Measurements from ENCODE around the gene TNNC2.
"Not testable (repeated sequence)": the region's sequence is repeated elsewhere in the genome, so short reads cannot be mapped to it uniquely, and the experiment has no call there.

Gene TNNC2

GRCh38 chr20:45842169-45842812 lies 15.2 kb upstream of the TNNC2 start:
- no peak overlapping the region for H3K4me3 ChIP-seq (ENCODE audit: low read length)
- peaks cover 19% of the 10 kb centered on the region for H3K4me1 ChIP-seq (ENCODE audit: control insufficient read depth, insufficient read depth, low read length)
- H3K27me3 ChIP-seq (ENCODE audit: control insufficient read depth, insufficient read depth, low read length) = no peaks in the 10 kb centered on the region
- H3K36me3 ChIP-seq (ENCODE audit: control insufficient read depth, insufficient read depth, low read length) = peaks cover 29% of the 10 kb centered on the region
- H3K9ac ChIP-seq (ENCODE audit: low read length) = no peak overlapping the region
- H3K27ac ChIP-seq (ENCODE audit: low read depth, low read length) = peak overlapping the region; percentile 70

DNA sequence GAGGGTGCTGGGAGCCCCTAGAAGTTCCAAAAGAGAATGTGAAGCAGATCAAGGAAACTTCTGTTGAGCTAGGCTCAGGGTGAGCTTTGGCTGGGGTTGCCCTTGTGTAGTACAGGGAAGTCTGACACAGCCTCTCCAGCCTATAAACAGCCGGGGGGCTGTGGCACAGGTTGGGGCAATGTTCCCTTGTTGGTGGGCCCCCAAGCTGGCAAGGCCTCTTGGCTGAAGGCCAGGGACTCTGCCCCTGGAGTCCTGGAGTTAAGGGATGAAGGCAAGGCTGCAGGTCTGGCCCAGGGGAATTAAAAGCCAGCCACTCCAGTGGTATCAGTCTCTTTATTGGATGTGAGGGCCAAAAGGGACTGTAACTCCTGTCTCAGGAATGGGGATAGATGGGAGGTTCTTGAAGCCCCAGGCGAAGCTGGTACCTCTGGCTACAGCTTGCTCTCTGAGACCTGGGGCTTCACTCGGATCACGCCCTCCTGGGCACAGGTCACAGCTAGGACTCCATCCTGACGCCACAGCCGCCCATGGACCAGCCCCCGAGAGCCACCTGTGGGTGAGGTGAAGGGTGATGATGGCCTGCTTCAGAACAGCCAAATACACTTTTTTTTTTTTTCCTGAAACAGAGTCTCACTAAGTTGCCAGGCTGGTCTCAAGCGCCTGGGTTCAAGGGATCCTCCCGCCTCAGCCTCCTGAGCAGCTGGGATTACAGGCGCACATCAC lies 14.5 kb upstream of the TNNC2 start:
- Histone ChIP-seq H3K4me1 (ENCODE audit: control insufficient read depth, insufficient read depth, low read length) (peaks cover 21% of the 10 kb centered on the region), H3K27me3 (ENCODE audit: control insufficient read depth, insufficient read depth, low read length) (no peaks in the 10 kb centered on the region), H3K36me3 (ENCODE audit: control insufficient read depth, insufficient read depth, low read length) (peaks cover 29% of the 10 kb centered on the region), H3K9ac (ENCODE audit: low read length) (no peak overlapping the region), H3K27ac (ENCODE audit: low read depth, low read length) (peak overlapping the region; percentile 70), H3K4me3 (ENCODE audit: low read length) (no peak overlapping the region)

GRCh38 chr20:45840700-45841198 lies 13.6 kb upstream of the TNNC2 start:
- Histone ChIP-seq H3K27me3 (ENCODE audit: control insufficient read depth, insufficient read depth, low read length) (no peaks in the 10 kb centered on the region), H3K4me3 (ENCODE audit: low read length) (no peak overlapping the region), H3K9ac (ENCODE audit: low read length) (no peak overlapping the region), H3K4me1 (ENCODE audit: control insufficient read depth, insufficient read depth, low read length) (peaks cover 24% of the 10 kb centered on the region), H3K36me3 (ENCODE audit: control insufficient read depth, insufficient read depth, low read length) (peaks cover 29% of the 10 kb centered on the region), H3K27ac (ENCODE audit: low read depth, low read length) (no peak overlapping the region)

DNA sequence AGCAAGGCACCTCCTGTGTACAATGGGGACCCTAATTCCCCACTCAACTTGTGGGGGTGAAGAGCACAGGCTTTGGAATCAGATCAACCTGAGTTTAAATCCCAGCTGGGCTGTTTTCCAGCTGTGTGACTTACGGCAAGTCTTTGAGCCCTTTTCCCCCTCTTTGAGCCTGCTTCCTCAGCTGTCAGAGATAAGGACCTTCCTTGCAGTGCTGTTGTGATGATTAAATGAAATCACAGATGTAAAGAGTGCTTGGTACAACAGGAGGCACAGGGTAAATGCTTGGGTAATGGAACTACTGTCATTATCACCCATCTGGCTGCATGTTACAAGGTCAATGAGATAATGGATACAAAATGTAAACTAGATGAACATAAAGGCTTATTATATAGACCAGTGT lies 9.7 kb upstream of the TNNC2 start:
- Histone ChIP-seq H3K9ac (ENCODE audit: low read length) (no peak overlapping the region), H3K4me3 (ENCODE audit: low read length) (no peak overlapping the region), H3K27me3 (ENCODE audit: control insufficient read depth, insufficient read depth, low read length) (no peaks in the 10 kb centered on the region), H3K27ac (ENCODE audit: low read depth, low read length) (no peak overlapping the region), H3K4me1 (ENCODE audit: control insufficient read depth, insufficient read depth, low read length) (peaks cover 20% of the 10 kb centered on the region), H3K36me3 (ENCODE audit: control insufficient read depth, insufficient read depth, low read length) (peaks cover 6% of the 10 kb centered on the region)

DNA sequence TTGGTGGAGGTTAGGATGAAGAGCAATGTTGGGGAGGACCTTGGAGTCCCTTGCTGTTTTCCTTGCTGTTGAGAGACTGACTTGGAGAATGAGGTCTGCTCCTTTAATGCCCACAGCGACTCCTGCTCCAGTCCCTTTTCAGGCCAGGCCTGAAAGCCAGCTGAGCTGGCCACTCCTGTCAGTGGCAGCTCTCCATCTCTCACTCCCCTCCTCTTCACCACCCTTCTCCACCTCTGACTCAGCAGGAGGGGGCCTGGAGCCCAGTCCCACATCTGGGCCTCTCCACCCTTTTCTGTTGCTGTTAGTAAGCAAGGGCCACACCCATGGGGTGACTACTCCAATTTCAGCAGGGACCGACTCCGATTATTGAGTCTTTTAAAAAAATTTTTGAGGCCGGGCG lies 8.7 kb upstream of the TNNC2 start:
- H3K27me3 ChIP-seq (ENCODE audit: control insufficient read depth, insufficient read depth, low read length) = no peaks in the 10 kb centered on the region
- peak overlapping the region; percentile 81 for H3K27ac ChIP-seq (ENCODE audit: low read depth, low read length)
- peaks cover 19% of the 10 kb centered on the region for H3K4me1 ChIP-seq (ENCODE audit: control insufficient read depth, insufficient read depth, low read length)
- H3K9ac ChIP-seq (ENCODE audit: low read length) = no peak overlapping the region
- peak overlapping the region; percentile 23 for H3K4me3 ChIP-seq (ENCODE audit: low read length)
- H3K36me3 ChIP-seq (ENCODE audit: control insufficient read depth, insufficient read depth, low read length) = no peaks in the 10 kb centered on the region

DNA sequence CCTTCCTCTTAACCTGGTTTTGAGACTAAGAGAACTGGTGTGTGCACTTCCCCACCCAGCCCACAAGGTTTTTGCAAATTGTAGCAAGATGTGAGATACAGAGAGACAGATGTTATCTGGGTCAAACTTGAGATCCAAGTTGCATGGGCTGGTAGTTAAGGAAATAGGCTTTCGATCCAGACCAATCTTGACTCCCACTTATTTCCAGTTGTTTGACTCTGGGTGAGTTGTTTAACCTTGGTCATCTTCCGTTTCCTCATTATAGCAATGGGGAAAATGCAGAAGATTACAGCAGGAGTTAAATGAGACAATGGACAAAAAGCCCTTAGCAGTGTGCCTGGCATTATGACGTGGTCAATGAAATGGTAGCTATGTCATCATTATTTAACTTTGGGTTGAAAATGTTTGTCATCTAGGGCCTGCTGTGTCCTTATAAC lies 8.2 kb upstream of the TNNC2 start:
- H3K4me3 ChIP-seq (ENCODE audit: low read length) = peak overlapping the region; percentile 95

GRCh38 chr20:45834797-45835161 lies 7.7 kb upstream of the TNNC2 start:
- peak overlapping the region; percentile 81 for H3K27ac ChIP-seq (ENCODE audit: low read depth, low read length)
- no peaks in the 10 kb centered on the region for H3K36me3 ChIP-seq (ENCODE audit: control insufficient read depth, insufficient read depth, low read length)
- peak overlapping the region; percentile 89 for H3K9ac ChIP-seq (ENCODE audit: low read length)
- peak overlapping the region; percentile 95 for H3K4me3 ChIP-seq (ENCODE audit: low read length)
- no peaks in the 10 kb centered on the region for H3K27me3 ChIP-seq (ENCODE audit: control insufficient read depth, insufficient read depth, low read length)
- H3K4me1 ChIP-seq (ENCODE audit: control insufficient read depth, insufficient read depth, low read length) = peaks cover 19% of the 10 kb centered on the region

More for the DNA sequence above, 8.2 kb upstream of the TNNC2 start:
- Histone ChIP-seq H3K27ac (ENCODE audit: low read depth, low read length) (peak overlapping the region; percentile 81), H3K9ac (ENCODE audit: low read length) (no peak overlapping the region), H3K27me3 (ENCODE audit: control insufficient read depth, insufficient read depth, low read length) (no peaks in the 10 kb centered on the region), H3K36me3 (ENCODE audit: control insufficient read depth, insufficient read depth, low read length) (no peaks in the 10 kb centered on the region), H3K4me1 (ENCODE audit: control insufficient read depth, insufficient read depth, low read length) (peaks cover 19% of the 10 kb centered on the region)

DNA sequence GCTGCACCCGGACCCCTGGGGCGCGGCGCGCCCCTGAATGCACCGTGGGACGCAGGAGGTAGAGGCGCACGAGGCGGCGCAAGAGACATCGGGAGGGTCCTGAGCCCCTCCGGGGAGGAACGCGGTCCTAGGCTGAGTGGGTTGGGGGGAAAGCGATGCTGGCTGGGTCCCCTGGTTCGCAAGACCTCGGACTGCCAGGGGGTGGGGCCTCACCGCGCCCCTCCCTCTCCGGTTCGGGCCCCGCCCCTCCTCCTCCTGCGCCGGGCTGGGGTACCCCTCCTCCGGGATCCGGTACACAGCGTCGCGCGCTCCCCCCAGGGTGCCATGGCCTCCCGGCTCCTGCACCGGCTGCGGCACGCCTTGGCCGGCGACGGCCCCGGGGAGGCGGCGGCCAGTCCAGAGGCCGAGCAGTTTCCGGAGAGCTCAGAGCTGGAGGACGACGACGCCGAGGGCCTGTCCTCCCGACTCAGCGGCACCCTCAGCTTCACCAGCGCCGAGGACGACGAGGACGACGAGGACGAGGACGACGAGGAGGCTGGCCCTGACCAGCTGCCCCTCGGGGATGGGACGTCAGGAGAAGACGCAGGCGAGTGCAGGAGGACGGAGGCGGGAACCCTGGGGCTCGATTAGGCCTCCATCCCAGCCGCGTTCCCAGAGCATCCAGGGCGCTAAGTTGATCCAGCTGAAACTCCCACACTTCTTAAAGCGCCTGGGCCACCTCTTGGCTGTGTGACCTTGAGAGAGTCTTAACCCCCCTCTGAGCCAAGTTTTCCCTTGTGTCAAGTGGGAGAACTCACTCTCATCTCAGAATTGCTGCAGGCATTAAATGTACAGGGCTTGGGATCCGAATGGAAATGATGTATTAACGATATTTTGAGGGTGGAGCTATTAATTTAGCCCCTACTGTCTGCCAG lies 7.0 kb upstream of the TNNC2 start:
- Histone ChIP-seq H3K4me3 (ENCODE audit: low read length) (peak overlapping the region; percentile 95), H3K9ac (ENCODE audit: low read length) (peak overlapping the region; percentile 89), H3K36me3 (ENCODE audit: control insufficient read depth, insufficient read depth, low read length) (no peaks in the 10 kb centered on the region), H3K4me1 (ENCODE audit: control insufficient read depth, insufficient read depth, low read length) (peaks cover 19% of the 10 kb centered on the region), H3K27me3 (ENCODE audit: control insufficient read depth, insufficient read depth, low read length) (no peaks in the 10 kb centered on the region), H3K27ac (ENCODE audit: low read depth, low read length) (peak overlapping the region; percentile 81)

DNA sequence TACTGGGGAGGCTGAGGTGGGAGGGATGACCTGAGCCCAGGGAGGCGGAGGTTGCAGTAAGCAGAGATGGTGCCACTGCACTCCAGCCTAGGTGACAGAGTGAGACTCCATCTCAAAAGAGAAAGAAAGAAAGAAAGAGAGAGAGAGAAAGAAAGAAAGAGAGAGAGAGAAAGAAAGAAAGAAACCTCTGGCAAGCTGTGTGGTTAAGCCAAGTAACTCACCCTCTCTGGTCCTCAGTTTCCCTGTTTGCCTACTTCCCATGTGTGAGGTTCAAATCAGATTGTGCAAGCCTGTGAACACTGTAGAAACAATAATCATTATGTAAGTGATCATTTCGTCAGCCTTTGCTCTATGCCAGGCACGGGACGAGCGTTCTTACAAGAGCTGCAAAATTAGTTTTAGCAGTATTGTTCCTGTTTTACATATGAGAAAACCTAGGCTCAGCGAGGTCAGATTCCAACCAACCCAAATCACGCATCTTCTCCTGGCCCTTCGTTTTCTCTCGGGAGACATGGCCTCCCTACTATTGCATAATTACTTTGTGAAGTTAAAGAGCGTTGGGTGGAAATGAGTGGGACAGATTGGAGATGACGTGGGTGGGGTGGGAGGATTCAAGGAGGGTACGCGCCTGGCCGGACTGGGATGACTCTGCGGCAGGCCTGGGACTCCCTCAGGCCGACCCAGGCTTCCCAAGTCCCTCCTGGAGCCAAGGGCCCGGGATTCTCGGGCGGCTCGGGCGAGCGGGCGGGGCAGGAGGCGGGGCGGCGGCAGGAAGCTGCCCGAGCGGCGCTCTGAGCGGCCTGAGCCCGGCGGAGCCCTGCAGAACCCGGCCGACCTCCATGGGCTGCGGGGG lies 6.1 kb upstream of the TNNC2 start, which contains the start of gene SNX21:
SNX21 (plus strand) TSS at position 770 of the 853 bp plus-strand sequence. CDS start 121 bp downstream, outside the sequence.
- H3K27me3 ChIP-seq (ENCODE audit: control insufficient read depth, insufficient read depth, low read length) = no peaks in the 10 kb centered on the region
- peak within 1 kb of the TSS; percentile 81 for H3K27ac ChIP-seq (ENCODE audit: low read depth, low read length)
- H3K9ac ChIP-seq (ENCODE audit: low read length) = peak within 1 kb of the TSS; percentile 89
- H3K36me3 ChIP-seq (ENCODE audit: control insufficient read depth, insufficient read depth, low read length) = no peaks in the 10 kb centered on the region
- H3K4me3 ChIP-seq (ENCODE audit: low read length) = peak within 1 kb of the TSS; percentile 95
- H3K4me1 ChIP-seq (ENCODE audit: control insufficient read depth, insufficient read depth, low read length) = peaks cover 19% of the 10 kb centered on the region

- H3K4me1 ChIP-seq (ENCODE audit: control insufficient read depth, insufficient read depth, low read length) = peaks cover 19% of the 10 kb centered on the region
- H3K36me3 ChIP-seq (ENCODE audit: control insufficient read depth, insufficient read depth, low read length) = no peaks in the 10 kb centered on the region
- no peak overlapping the region for H3K4me3 ChIP-seq (ENCODE audit: low read length)
- H3K27ac ChIP-seq (ENCODE audit: low read depth, low read length) = peak overlapping the region; percentile 81
- no peak overlapping the region for H3K9ac ChIP-seq (ENCODE audit: low read length)
- H3K27me3 ChIP-seq (ENCODE audit: control insufficient read depth, insufficient read depth, low read length) = no peaks in the 10 kb centered on the region
Measured at GRCh38 chr20:45832619-45833018, 5.5 kb upstream of the TNNC2 start.

DNA sequence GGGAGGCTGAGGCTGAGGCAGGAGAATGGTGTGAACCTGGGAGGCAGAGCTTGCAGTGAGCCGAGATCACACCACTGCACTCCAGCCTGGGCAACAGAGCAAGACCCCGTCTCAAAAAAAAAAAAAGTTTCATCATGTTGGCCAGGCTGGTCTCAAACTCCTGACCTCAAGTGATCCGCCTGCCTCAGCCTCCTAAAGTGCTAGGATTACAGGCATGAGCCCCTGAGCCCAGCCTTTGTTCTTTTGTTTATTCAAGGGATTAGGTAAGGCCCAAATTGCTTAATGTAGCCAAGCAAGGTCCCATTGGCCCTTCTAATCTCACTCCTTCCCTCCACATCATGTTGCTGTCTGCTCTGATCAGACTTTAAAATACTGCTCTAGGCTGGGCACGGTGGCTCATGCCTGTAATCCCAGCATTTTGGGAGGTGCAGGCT lies 2.6 kb upstream of the TNNC2 start:
- not testable (repeated sequence) for H3K36me3 ChIP-seq (ENCODE audit: control insufficient read depth, insufficient read depth, low read length); H3K27me3 ChIP-seq (ENCODE audit: control insufficient read depth, insufficient read depth, low read length); H3K9ac ChIP-seq (ENCODE audit: low read length); H3K4me3 ChIP-seq (ENCODE audit: low read length); H3K27ac ChIP-seq (ENCODE audit: low read depth, low read length)
- H3K4me1 ChIP-seq (ENCODE audit: control insufficient read depth, insufficient read depth, low read length) = peaks cover 15% of the 10 kb centered on the region
